NCI-H446 treated with DMSO at 0.1 percent for 48 hours (cell line): Measurements from ENCODE around the gene ATM.
"Not testable (repeated sequence)": the region's sequence is repeated elsewhere in the genome, so short reads cannot be mapped to it uniquely, and the experiment has no call there.

Experiments used
- DNase-seq: peaks from one replicate; lab custom pipeline; 2025; lab: John Stamatoyannopoulos, UW

The ATM gene

DNA sequence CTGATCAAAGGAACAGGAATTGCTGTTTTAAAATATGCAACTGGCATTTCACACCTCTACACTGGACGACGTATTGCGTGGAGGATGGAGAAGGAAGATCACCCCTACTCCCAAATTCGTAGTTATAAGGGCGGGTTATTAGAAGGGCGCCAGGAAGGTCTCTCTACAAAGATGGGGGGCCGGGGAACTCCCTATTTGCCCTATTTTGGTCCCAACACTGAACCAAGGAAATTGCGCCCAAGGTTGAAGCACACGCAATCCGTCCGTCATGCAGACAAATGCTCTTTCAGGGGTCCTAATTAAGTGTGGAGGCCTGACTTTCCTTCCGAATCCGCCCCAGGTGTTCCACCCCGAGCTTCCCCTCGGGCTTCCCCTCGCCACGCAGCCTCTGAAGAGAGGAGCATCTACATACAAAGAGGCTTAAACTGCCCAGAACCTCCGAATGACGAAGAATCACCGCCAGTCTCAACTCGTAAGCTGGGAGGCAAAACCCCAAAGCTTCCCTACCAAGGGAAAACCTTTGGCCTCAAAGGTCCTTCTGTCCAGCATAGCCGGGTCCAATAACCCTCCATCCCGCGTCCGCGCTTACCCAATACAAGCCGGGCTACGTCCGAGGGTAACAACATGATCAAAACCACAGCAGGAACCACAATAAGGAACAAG, 825 bp upstream of the ATM start:
- DNase-seq, result no peak

DNA sequence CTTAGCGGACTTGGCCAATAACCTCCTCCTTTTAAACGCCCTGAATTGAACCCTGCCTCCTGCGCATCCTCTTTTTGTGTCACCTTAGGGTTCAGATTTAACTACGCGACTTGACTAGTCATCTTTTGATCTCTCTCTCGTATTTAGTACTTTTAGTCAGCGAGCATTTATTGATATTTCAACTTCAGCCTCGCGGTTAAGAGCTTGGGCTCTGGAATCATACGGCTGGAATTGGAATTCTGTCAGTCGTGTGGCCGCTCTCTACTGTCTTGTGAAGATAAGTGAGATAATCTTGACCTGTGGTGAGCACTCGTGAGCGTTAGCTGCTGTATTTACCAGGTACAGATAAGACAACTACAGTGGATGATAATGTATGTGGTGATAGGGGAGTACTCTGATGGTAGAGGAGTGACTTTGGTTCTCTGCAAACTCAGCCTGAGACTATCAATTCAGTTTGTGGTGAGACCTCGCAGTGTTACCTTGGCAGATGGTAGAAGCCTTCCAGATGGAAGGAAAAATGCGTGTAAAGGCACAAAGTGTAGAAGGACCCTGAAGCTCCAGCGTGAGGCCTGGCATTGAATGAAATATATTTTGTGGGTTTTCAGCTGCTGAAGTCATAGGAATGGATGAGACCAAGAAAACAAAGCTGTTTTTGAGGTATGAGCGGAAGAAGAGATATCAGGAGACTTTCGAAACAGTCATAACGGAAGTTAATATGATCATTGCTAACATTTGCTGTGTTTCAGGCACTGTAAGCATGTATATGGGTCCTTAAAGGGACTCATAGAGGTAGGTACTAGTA, 682 bp downstream of the ATM start:
- no peak for DNase-seq

DNA sequence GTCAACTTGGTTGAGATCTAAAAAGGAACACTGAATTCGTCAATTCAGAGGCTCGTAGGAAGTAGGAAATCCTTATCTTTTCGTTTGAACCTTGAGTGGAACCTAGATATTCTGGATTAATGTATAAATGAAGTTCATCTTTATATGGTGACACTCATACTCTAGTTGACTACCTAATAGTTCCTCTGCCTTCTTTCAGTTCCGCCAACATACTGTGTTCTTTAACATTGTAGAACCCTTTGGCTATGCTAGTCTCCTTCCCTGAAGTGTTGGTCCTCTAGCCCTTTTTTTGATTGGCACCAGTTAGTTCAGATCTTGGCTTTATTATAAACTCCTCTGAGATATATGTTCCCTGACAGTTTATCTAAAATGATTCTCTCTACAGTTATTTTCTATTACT, 1.5 kb downstream of the ATM start:
- DNase-seq, result no peak

DNA sequence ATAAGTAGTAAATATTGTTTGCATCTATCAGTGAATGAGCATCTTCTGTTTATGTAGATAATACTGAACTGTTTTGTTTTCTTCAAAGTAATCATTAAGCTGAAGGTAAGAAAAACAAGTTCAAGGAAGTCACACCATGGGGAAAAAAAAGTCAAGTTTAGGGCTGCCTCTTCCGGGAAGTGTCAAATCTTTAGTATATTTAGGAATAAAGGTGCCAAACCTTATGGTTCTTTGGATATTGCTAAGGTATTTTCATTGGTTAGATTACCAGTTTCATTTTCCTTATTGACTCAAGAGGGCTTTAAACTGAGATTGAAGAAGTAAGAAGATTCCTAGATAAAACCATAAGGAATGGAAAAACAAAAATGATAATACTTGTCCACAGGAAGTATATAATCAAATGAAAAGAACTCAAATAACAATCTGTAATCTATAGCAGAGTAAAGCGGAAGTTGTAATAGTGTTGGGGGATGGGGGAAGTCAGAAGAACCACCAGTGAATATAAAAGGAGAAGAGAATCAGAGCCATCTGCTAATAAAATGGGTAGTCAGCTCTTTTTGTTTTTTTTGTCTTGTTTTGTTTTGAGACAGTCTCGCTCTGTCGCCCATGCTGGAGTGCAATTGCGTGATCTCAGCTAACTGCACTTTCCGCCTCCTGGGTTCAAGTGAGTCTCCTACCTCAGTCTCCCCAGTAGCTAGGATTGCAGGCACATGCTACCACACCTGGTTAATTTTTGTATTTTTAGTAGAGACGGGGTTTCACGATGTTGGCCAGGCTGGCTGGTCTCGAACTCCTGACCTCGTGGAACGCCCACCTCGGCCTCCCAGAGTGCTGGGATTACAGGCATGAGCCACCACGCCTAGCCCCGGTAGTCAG, 2.3 kb downstream of the ATM start:
- DNase-seq, result no peak

DNA sequence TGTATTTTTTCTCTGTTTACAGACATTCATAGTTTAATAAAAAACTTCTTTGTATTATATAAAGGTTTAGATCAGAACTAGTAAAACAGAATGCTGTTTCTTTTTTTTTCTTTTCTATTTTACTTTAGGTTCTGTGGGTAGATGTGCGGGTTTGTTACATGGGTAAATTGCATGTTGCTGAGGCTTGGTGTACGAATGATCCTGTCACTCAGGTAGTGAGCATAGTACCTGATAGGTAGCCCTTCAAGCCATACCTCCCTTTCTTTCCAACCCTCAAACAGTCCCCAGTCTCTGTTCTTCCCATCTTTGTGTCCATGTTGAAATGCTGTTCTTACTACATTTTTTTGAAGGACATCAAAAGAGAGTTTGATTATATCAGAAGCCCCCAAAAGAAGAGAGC, 3.2 kb downstream of the ATM start:
- DNase-seq, result no peak

DNA sequence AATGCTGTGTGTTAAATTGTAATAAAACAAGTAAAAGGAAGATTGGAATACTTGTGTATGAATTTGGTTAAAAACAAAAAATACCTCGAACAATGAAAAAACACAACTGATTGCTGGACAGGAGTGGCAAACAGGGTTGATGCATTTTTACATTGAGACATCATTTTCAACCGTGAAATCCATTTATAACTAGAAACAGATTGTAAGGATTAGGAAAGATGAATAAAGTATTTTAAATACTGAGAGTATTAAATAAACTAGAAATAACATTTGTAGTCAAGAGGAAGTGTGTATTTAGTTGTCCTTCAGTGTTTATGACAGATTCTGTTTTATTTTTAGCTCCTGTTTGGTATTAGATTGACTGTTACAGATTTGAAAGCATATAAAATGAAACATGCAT, 5.4 kb downstream of the ATM start:
- no peak for DNase-seq

DNA sequence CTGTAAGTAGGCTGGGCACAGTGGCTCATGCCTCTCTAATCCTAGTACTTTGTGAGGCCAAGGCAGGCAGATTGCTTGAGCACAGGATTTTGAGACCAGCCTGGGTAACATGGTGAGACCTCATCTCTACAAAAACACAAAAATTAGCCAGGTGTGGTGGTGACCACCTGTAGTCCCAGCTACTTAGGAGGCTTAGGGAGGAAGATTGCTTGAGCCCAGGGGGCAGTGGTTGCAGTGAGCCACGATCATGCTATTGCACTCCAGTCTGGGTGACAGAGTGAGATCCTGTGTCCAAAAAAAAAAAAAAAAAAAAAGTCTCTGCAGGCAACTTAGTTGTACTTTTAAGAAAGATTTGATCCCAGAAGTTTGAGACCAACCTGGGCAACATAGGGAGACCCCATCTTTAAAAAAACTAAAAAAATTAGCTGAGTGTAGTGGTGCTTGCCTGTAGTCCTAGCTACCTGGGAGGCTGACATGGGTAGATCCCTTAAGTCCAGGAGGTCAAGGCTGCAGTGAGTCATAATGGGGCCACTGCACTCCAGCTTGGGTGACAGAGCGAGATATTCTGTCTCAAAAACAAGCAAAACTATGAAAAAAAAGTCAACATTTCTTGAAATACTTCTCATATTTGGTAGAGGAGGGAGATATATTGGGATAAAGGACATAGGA, 10.5 kb downstream of the ATM start:
- DNase-seq, result no peak

DNA sequence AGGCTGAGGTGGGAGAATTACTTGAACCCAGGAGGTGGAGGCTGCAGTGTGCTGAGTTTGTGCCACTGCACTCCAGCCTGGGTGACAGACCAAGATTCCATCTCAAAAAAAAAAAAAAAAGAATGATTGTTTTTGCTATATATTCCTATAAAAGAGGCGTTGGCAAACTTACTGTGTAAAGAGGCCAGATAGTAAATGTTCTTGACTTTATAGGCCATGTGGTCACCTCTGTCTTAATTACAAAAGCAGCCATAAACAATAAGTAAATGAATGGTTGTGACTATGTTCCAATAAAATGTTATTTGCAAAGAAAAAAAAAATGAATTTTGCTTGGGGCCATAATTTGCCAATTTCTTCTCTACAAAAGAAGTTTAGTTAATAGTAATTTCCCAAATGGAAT, 12.3 kb downstream of the ATM start:
- DNase-seq, result no peak

DNA sequence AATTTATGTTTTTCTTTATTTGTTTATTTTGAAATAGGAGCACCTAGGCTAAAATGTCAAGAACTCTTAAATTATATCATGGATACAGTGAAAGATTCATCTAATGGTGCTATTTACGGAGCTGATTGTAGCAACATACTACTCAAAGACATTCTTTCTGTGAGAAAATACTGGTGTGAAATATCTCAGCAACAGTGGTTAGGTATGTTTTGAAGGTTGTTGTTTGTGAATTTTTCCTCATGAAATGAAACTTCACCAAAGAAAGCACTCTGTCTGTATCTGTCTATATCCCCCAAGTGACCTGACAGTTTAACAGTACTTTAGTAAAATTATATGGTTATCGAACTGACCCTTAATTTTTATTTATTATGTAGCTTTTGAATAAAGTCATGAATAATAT, 12.8 kb downstream of the ATM start:
- no peak for DNase-seq

DNA sequence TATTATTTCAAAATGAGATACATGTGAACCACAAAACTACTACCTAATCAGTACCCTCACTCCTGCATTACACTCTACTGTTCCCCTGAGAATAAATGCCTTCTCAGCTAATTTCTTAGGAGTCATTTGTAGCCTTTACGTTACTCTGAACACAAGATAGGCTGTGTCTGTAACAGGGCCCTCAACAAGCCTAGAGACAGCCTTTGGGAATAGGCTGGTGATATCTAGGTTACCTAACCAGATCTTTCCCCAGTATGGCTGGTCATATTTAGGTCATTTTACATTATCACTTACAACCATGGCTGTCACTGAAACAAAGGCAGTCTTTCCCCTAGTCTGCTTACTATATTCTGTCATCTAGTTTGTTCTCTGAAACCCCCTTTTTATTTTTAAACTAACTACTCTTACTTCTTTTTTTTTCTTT, 14.2 kb downstream of the ATM start:
- no peak for DNase-seq

DNA sequence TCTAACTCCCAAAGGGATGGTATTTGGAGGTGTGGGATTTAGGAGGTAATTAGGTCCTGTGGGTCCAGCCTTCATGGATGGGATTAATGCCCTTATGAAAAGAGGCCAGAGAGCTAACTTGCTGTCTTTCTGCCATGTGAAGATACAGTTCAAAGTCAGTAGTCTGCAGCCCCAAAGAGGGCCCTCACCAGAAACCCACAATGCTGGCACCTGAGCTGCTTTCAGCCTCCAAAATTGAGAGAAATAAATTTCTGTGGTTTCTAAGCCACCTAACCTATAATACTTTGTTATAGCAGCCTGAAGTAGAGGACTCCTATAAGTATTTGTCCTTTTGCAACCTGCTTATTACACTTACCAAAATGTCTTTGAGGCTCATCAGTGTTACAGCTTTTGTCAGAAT, 16.2 kb downstream of the ATM start:
- DNase-seq, result no peak

DNA sequence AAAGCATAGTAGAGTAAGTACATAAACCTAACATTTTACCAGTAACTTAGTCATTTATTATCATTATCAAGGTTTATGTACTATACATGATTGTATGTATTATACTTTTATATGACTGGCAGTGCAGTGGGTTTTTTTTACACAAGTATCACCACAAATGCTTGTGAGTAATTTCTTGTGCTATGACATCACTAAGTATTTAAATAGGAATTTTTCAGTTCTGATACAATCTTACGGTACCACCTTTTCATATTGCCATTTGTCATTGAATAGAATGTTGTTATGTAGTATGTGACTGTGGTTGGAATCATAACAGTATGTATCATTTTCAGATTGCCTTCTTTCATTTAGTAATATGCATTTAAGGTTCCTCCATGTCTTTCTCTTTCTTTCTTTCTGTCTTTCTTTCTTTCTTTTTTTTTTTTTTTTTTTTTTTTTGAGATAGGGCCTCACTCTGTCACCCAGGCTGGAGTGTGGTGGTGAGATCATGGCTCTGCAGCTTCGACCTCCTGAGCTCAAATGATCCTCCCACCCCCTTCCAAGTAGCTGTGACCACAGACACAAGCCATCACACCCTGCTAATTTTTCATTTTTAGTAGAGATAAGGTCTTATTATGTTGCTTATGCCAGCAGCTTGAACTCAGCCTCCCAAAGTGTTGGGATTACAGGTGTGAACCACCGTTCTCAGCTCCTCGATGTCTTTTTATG, 18.6 kb downstream of the ATM start:
- DNase-seq, result no peak

DNA sequence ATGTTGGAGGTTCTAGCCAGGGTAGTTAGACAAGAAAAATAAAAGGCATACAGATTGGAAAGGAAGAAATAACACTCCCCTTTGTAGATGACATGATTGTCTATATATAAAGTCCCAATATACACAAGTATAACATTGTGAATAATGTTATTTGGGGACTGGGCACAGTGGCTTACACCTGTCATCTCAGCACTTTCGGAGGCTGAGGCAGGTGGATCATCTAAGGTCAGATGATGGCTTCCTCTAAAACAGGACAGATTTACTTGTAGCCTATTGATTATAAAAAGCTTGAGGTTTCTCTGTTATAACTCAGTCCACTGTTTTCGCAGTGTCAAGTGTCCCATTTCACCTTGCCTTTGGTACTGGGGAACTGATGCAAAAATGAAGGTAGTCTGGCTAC, 19.6 kb downstream of the ATM start:
- DNase-seq, result no peak

DNA sequence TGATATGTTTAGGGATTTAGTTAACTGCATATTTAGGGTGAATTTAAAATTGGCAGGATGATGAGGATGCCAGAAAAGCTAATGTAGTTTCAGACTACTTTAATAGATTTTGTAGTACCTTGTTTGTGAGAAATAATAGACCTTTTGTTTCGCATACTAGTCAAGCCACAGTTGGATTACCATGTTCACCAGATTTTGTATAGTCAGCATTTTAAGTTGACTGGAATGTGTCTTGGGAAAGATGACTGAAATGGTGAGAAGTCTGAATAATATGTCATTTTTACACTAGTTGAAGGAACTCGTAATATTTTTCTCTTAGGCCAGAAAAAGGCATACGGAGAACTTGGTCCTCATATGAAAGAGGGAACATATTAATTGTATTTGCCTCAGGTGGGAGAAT, 23.4 kb downstream of the ATM start:
- no peak for DNase-seq

DNA sequence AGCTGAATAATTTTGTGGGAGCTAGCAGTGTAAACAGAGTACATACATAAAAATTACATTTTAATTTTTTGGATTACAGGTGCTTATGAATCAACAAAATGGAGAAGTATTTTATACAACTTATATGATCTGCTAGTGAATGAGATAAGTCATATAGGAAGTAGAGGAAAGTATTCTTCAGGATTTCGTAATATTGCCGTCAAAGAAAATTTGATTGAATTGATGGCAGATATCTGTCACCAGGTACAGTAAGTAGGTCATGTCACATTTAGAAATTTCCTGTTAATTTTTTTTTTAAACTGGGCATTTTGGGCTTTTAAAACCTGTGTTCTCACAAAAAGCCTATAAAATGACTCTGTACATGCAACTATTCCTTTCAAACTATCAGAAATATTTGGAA, 24.0 kb downstream of the ATM start:
- no peak for DNase-seq

DNA sequence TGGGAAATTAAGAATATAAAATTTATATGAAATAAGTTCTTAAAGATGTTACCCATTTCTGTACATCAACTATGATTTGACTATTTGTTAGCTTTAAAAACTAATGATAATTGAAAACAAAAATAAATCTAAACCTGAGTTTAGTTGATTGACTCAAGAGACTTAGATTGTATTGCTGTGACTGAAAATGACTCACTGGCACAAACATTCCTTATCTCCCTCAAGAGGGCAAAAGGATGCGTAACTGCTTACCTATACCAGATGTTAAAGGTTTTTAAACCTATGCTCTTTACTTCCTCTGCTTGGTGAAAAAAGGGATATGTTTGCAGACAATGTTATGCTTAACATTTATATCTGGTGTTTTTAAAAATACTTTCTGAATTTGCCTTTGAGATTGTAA, 30.3 kb downstream of the ATM start:
- DNase-seq, result no peak

DNA sequence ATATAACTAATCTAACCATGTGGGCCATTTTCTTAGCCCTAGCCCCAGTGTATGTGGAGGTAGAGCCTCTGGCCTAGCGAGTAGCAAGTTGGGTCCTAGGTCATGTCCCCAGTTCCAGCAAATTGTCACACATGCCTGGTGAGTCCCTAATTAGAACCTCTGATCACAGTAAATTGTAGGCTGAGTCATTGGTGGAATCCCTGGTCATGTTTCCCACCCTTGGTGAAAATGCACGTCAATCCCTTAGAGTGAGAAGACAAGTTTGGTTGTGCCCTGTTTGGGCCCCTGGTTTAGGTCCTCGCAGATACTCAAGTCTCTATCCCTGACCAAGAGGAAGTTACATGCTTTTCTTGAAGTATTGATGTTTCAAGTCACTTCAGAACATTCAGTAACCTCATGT, 46.7 kb downstream of the ATM start:
- DNase-seq, result no peak

DNA sequence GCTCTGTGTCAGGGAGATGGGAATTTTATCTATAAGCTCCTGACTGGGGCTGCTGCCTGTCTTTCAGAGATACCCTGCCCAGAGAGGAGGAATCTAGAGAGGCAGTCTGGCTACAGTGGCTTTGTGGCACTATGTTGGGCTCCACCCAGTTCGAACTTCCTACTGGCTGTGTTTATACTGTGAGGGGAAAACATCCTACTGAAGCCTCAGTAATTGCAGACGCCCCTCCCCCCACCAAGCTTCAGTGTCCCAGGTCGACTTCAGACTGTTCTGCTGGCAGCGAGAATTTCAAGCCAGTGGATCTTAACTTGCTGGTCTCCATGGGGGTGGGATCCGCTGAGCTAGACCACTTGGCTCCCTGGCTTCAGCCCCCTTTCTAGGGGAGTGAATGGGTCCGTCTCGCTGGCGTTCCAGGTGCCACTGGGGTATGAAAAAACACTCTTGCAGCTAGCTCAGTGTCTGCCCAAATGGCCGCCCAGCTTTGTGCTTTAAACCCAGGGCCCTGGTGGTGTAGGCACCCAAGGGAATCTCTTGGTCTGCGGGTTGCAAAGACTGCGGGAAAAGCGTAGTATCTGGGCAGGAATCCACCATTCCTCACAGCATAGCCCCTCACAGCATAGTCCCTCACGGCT, 54.2 kb downstream of the ATM start:
- DNase-seq, result not testable (repeated sequence)

DNA sequence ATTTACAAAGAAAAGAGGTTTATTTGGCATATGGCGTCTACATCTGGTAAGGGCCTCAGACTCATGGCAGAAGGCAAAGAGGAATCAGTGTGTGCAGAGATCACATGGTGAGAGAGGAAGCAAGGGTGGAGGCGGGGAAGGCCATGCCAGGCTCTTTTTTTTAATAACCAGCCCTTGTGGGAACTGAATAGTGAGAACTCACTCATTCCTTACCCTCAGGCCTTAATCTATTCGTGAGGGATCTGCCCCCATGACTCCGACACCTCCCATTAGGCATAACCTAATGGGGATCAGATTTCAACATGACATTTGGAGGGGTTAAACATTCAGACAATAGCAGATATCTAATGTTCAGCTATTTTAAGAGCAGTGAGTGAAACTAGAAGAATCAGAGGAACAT, 55.7 kb downstream of the ATM start:
- DNase-seq, result no peak

DNA sequence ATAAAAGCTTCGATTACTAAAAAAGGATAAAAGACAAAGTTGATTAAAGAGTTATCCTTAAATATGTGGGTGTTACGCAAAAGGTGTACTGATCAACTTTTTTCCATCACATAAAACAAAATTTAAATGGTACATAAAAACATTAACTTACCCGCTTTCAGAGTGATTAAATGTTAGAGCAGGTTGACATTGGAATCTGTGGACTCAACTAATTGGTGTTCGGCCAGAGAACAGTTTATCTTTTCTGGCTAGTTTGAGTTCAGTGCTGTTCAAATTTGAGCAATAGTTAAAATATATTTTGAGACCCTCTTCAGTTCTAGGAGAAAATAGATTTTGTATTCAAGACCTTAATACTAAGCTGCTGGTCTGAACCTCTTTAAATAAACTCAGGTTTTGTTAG, 56.1 kb downstream of the ATM start:
- no peak for DNase-seq

DNA sequence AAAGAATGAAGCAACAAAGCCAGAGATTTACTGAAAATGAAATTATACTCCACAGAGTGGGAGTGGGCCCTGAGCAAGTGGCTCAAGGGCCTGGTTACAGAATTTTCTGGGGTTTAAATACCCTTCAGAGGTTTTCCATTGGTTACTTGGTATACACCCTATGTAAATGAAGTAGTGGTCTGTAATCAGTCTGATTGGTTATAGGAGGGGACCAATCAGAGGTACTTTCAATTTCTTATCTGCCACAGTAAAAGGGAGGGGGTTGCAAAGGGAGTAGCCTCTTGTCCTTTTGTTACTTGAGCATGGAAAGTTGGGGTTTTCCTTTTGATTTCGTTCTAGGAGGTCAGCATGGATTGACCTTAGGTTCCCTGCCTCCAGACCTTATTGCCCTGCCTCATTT, 63.5 kb downstream of the ATM start:
- no peak for DNase-seq
